GM19452 (cell line): Measurements from ENCODE around the gene AP4B1.

Experiments used
- ATAC-seq: cut with Tn5 transposase; IDR thresholded peaks from one replicate; pipeline ENCODE4 v1.9.1; 2021; ENCODE audit not compliant: unreplicated experiment

The AP4B1 gene

DNA sequence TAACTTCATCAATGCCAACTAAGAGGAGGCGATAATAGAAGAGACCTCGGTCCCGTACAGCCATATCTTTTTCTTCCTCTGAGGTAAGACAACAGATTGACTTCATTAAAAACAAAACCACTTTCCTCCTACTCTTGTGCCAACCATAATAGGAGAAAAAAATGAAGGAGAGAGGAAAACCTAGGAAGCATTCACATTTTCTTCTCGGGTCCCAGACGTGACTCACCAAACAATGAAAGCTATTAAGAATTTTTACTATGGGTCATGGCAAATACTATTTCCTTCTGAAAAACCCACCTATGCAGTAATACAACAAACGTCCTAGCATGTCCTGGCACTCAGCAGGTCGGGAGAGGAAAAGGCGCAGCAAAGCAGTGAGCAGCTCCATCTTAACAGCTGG is 8.6 kb downstream of the AP4B1 start:
- ATAC-seq = no peak

DNA sequence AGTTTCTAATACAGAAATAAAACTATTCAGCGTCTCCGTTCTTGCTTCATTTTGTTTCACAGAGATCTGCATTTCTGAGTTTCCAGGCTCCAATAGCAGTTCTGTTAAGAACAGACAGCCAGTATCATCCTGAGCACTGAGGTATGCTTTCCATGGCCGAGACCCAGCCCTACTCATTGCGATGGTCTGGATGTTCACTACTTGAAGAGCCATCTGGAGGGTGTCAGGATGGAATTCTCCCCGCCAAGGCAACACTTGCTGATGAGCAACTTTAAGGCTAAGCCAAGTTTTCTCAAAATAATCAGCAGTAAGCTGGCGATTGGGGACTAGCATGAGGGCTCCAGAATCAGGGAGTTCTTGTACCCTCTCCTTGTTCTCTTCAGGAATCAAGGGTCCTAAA is 9.5 kb downstream of the AP4B1 start:
- no peak for ATAC-seq

DNA sequence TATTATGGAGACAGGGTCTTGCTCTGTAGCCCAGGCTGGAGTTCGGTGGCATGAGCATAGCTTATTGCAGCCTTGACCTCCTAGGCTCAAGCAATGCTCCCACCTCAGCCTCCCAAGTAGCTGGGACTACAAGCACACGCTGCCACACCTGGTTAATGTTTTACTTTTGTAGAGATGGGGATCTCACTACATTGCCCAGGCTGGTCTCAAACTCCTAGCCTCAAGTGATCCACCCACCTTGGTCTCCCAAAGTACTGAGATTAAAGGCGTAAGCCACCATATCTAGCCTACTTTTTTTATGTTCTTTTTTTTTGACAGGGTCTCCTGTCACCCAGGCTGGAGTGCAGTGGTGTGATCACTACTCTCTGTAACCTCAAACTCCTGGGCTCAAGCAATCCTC is 11.3 kb downstream of the AP4B1 start:
- ATAC-seq = no peak

DNA sequence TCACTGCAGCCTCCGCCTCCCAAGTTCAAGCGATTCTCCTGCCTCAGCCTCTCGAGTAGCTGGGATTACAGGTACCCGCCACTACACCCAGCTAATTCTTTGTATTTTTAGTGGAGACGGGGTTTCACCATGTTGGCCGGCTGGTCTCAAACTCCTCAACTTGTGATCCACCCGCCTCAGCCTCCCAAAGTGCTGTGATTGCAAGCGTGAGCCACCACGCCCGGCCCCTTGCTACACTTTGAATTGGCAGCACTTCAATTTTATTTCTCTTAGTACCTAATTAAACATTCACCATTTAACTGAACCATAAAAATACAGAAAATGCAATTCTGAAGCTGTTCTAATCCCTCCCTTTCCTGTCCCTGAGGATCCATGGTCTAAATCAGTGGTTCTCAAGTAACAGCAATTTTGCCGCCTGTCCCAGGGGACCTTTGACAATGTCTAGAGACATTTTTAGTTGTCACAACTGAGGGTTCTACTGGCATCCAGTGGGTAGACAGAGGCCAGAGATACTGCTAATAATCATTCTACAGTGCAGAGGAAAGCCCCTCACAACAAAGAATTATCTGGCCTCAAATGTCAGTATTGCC is 12.9 kb downstream of the AP4B1 start:
- ATAC-seq = no peak

DNA sequence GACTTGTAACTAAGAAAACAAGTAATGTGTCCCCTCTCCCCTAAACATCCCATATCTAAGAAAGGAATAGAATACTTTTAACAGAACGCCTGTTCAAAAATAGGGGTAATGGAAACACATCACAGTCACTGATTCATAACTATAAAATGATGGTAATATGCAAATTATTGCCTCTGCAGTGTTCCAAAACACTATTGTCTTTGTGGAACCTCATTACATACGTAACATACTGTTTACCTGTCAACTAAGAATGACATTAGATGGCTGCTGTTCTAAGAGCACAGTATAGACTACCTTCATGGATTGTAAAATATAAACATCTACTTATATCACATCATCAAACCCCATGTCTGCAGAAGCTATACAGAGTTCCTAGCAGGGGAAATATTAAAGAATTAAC is 13.8 kb downstream of the AP4B1 start:
- ATAC-seq = no peak

DNA sequence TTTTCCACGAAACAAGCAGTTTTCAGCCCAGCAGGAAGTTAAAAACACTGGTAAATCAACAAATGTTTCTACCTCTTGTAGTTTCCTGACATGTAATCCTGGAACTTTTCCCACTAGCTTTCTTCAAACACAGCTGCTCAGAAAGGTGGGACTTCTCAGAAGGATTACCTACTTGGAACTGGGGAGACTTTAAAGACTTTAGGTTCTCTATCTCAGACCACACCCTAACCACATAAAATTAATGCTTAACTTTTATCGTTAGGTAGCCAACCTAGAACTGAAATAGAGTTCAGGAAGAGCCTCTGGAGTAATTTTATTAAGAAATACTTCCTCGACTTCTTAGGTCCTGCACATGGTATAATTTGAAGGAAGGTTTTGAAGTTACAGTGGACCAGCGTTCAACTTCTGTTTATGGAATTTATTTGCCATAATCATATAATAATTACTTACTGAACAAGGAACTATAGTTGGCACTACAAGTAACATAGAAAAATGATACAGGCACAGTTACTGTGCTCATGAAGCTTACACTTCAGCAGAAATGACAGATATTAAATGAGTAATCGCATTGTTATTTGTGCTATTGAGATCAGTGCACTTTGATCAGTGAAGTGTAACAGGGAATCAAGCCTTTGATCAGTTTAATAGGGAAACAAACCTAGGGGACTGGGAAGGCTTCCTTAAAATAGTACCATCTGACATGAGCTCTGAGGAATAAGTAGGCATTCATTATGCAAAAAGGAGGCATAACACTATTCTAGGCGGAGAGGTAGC is 17.0 kb downstream of the AP4B1 start, which contains the start of gene BCL2L15:
BCL2L15 (minus strand) TSS at position 180 of the 774 bp plus-strand sequence. CDS start 206 bp downstream, outside the sequence.
- ATAC-seq = no peak

DNA sequence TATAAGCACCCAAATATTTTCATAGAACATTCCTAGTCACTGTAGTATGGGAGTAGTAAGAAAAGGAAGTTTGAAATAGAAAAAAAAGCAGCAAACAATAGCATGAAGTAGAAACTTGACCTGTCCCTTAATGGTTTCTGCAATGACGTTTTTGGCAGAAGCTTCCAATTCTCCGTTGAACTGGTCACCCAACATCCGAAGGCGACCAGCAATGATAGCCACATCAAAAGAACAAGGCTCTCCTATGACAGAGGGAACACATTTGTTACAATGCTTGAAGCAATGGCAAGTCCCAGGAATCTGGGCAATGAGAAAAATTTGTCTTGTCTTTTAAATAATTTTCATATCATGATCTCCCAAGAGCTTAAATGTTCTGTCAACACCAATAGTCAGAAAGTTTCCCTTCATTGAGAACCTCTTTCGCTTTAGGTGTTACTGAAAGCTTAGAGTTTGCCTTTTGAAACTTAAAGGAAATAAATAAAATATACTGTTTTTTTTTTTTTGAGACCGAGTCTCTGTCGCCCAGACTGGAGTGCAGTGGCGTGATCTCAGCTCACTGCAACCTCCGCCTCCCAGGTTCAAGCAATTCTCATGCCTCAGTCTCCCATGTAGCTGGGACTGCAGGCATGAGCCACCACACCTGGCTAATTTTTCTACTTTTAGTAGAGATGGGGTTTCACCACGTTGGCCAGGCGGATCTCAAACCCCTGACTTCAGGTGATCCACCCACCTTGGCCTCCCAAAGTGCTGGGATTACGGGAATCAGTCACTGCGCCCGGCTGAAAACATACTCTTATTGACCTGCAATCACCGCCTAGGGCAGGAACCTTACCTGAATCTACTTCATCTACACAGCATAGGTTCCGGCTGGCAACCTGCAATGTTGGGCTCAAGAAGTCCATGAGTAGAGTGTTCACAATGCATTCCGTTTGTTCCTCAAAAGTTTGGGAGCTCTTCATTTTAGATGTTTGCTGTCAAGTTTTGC is 17.9 kb downstream of the AP4B1 start:
- no peak for ATAC-seq

DNA sequence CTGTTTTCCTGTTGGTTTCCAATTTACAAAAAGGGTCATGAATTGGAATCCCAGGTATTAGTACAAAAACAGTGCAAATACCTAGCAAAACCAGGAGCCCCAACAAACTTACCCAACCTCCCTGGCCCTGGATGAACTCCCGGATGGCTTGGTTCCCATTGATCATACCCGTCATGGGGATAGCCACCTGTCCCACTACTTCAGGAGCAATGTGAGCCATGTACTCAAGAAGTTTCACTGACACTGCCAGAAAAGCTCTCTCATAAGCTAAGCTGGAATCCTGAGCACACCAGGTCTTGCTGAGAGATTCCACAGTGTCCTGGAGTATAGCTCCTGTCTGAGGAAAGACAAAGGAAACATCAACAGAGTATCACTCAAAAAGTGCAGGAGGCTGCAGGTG is 22.9 kb downstream of the AP4B1 start:
- no peak for ATAC-seq

DNA sequence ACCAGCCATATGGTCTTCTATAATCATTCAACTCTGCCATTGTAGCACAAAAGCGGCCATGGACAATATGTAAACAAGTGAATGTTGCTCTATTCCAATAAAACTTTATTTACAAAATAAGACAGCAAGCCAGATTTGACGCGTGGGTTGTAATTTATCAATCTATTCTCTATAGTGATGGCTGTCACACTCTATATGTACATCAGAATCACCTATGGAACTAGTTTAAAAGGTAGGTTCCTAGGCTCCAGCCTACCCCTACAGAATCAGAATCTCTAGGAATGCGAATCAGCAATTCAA is 24.9 kb downstream of the AP4B1 start:
- ATAC-seq = no peak

DNA sequence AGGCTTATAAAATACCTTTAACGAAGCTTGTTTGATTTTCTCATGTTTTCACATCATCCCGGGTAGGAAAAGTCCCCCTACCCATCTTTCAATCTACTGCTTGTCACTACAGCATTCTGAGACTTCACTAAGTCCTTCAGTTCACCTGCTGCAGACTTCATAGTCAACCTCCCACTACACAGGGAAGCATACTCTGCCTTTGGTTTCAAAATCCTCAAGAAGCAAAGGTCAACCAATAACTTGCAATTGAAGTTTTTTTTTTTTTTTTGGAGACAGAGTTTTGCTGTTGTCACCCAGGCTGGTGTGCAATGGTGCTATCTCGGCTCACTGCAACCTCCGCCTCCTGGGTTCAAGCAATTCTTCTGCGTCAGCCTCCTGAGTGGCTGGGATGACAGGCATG is 28.4 kb downstream of the AP4B1 start:
- no peak for ATAC-seq

DNA sequence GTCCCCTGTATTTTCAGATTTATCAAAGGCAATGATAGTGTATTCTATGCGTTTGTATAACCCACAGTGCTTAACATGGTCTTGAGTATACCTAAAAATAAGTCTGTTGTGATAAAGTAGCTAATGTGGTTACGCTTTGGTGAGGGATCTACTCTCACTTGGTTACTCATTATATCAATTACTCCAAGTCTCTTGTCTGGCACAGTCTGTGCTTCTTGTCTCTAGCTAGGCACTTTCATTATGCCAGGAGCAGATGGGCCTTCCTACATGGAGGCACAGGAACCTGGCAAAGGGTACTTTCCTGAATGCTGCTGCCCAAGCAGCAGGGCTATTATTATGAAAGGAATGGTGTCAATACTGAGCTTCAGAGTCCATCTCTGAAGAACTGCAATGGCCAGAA is 28.9 kb downstream of the AP4B1 start:
- no peak for ATAC-seq

DNA sequence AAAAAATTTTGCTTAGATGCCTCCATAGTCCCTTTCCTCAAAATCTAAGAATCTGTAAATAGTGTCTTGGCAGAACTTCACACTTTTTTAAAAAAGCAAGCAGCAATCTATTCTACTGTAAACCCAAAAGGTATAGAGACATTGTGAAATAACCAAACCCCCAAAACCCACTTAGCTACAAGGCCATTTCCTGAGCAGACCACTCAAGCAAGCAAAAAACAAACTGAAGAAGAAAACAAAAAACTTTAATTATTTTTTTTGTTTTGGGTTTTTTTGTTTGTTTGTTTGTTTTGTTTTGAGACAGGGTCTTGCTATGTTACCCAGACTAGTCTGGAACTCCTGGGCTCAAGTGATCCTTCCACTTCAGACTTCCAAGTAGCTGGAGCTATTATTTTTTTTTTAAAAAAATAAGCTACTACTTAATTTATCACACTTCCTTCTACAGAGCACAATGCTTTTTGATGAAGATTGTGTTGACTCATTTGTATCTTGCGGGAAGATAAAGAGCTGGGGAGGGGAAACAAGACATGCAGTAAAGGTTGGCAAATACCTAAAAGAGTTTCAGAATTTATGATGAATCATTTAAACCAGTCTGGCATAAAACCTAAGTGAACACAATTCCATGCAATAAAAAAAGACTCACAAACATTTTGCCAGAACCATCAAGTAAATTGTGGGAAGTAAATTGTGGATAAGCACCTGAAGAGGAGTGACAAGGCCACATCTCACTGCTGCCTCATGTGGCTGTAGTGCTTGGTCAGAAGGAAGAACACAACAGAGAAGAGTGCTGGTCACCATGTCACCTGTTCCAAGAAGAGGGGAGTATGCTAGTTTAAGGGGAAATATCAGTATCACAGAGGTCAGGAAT is 30.4 kb downstream of the AP4B1 start:
- ATAC-seq = peak; percentile 30

DNA sequence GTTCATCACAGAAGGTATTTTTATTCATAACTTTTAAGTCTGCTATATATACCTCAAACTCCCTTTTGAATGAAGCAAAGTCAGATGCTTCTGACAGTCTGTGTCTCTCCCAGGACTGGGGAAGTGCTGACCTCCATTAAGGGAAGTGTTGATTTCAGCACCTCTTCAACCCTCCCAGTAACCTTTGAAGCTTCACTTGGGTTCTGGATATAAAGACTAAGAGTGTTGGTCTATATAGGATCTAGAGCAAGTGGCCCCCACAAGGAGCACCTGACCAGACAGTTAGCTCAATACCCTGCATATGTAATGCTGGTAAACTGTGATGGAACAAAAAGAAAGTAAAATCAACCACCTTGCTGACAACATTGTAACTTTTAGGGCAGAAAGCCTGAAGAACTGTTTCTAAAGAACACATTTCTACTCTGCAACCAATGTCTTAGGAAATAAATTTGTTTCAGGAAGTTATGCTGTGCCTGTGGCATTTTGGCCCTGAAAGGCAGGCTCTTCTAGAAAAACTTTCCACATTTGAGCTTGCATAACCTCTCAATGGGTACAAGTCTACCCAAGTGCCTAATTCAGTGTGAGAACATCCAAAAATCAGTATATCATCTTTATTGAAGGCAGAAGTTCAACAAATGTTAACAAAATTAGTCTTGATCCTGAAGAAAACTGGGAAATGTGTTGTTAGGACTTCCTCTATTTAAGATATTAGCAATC is 32.2 kb downstream of the AP4B1 start:
- no peak for ATAC-seq

DNA sequence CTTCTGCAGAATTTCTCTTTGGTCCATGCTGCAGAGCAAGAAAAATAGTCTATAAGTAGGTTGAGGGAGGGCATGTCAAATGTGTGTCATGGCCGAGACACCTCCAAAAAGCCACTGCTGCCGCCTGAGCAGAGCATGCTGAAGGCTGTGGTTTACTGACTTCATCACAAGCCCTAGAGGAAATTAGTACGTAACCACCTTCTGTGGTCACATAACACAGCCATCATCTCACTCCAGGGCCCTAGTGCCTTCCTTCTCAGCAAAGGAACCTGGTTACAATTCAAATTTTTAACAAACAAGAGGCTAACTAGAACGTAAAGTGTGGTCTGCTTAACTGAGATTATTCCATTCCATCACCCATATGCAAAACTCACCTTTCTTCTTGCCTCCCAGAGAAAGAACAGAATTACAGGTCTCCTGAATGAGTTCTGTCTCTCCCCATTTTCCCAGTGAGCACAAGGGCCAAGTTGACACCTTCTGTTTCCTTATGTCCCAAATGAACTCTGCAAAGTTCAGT is 32.9 kb downstream of the AP4B1 start, which contains the start of gene PTPN22:
PTPN22 (minus strand) TSS at position 116 of the 517 bp plus-strand sequence.
- peak; percentile 81 for ATAC-seq

DNA sequence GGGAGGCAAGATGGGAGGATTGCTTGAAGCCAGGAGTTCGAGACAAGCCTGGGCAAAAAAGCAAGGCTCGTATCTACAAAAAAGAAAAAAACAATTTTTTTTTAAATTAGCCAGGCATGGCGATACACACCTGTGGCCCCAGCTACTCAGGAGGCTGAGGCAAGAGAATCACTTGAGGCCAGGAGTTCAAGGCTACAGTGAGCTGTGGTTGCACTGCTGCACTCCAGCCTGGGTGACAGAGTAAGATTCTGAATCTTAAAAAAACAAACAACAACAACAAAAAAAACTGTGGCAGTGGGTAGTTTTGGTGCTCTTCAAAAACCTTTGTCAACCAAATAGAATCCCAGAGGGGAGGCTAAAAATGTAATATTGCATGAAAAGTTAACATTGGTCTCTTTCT is 33.8 kb downstream of the AP4B1 start:
- no peak for ATAC-seq

DNA sequence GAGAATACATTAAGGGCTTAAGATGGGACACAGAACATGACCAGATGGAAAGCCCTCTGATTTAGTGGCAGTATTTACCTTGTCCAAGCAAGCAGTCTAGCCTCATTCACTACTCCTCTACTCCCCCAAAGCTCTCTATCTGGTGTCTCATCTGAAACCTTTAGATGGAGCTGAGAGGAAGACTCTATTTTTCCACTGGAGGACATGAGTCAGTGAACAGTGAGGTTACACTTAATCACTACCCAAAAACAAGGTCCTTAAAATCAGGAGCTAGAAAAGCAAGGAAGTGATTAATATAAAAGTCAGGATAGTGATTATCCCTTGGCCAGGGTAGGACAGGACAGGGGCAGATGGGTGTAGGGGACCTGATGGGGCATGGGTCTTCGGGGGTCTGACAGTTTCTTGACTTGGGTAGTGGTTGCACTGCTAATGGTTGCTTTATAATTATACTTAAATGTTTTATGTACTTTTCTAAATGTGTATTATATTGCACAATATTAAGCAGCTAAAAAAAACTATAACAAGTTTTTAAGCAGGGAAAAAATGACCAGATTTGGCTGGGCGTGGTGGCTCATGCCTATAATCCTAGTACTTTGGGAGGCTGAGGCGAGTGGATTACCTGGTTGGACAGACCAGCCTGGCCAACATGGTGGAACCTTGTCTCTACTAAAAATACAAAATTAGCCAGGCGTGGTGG is 36.1 kb downstream of the AP4B1 start:
- no peak for ATAC-seq

DNA sequence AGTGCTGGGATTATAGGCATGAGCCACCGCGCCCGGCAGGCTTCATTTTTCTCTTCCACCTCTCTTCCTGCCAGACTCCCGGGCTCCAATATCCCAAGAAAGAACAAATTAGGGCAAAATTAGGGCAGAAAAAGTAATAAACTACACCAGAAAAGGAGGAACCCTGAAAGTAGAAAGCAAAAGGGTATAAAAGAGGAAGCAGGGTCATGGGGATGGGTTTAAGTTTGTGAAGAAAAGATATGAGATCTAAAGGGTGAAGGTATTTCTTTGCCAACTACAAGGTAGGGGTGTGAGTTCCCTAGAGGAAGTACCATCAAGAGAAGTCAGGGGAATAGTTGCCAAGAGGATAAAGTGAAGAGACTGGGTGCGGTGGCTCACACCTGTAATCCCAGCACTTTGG is 43.0 kb downstream of the AP4B1 start:
- no peak for ATAC-seq

DNA sequence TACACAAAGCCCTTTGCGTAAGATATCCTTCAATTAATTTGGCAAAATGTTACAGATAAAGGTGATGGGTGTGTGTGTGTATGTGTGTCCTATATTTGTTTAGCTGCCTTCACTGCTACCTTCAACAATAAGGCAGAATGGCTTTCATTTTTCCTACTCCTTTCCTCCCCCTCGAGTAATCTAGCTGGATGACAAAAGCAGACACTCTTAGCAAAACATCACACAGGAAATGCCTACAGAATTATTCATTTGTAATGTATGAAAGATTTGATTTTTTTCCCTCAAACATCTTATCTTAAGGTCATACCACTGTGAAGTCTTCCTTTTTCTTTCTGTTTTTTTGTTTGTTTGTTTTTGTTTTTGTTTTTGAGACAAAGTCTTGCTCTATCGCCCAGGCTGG is 43.7 kb downstream of the AP4B1 start:
- no peak for ATAC-seq

DNA sequence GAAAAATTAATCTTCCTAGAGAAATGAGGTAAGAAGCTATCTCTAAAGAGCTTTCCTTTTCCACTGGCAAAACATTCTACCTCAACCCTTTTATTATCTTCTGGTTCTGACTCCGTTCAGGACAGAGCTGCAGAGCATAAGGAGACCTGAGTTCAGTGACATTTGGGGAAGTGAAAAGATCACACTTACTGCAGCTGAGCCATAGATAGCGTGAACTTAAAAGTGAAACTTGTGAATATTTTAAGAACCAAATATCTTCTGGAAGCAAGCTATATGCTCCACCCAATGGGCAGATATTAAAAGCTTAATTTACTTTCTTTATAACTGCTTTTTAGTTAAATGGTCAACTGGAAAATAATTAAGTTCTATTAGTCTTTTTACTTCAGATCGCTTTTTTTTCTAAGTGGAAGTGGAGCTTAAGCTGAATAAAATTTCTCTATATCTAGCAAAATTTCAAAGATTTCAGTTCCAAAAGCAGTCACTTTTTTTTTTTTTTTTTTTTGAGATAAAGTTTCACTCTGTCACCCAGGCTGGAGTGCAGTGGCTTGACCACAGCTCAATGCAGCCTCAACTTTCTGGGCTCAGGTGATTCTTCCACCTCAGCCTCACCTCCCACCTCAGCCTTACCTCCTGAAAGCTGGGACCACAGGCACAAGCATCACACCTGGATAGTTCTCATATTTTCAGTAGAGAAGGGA is 45.0 kb downstream of the AP4B1 start:
- ATAC-seq = peak; percentile 85
